A673 (cell line): Measurements from ENCODE around the gene BTF3. TPM values are rescaled to one million over a fixed set of nuclear protein-coding genes. Genes with fewer than 3 reads are reported as not detected.
"Not testable (repeated sequence)": the region's sequence is repeated elsewhere in the genome, so short reads cannot be mapped to it uniquely, and the experiment has no call there.

Source experiments
- BruUV-seq: library from RNA; stranded (reverse); fragments of 400-500 nt; replicated peaks from 2 replicates; lab custom pipeline; 2021; lab: Mats Ljungman, UMichigan
- CTCF ChIA-PET: fragments of 300-600 bp; sonication (Branson Sonifier 250); formaldehyde crosslinking; loops from one replicate; lab custom pipeline; 2022; ENCODE audit warnings: antibody characterized with exemption; lab: Charles Lee
- POLR2A ChIA-PET: fragments of 300-600 bp; sonication (Branson Sonifier 250); formaldehyde crosslinking; loops from one replicate; lab custom pipeline; 2022; ENCODE audit warnings: antibody characterized with exemption; ENCODE audit not compliant: low non-redundant PET; lab: Charles Lee
- DNase-seq: peaks from one replicate; pipeline ENCODE4 v3.0.0-alpha.2; 2015; ENCODE audit warnings: low spot score
- H3K27ac ChIP-seq: fragments of 200-600 bp; sonication (generic); 2 replicates; pipeline ENCODE4 v1.5.1; 2016; ENCODE audit warnings: mixed run types, low read depth, mild to moderate bottlenecking, mixed read lengths, antibody characterized with exemption, low read length; ENCODE audit not compliant: poor library complexity, severe bottlenecking
- H3K27me3 ChIP-seq: fragments of 200-600 bp; sonication (generic); replicated peaks from 2 replicates; pipeline ENCODE4 v1.6.1; 2017; ENCODE audit warnings: mixed run types, low read depth, mild to moderate bottlenecking, mixed read lengths, antibody characterized with exemption, low read length; ENCODE audit not compliant: insufficient read depth, poor library complexity
- H3K36me3 ChIP-seq: fragments of 200-600 bp; sonication (generic); 2 replicates; pipeline ENCODE4 v1.6.1; 2016; ENCODE audit warnings: mixed run types, mild to moderate bottlenecking, mixed read lengths, antibody characterized with exemption, low read length; ENCODE audit not compliant: insufficient read depth, poor library complexity, severe bottlenecking
- H3K4me1 ChIP-seq: fragments of 200-600 bp; sonication (generic); 2 replicates; pipeline ENCODE4 v1.6.1; 2017; ENCODE audit warnings: mixed run types, mild to moderate bottlenecking, mixed read lengths, antibody characterized with exemption, low read length; ENCODE audit not compliant: insufficient read depth, poor library complexity, severe bottlenecking
- H3K4me3 ChIP-seq: fragments of 200-600 bp; sonication (generic); 2 replicates; pipeline ENCODE4 v1.5.1; 2016; ENCODE audit warnings: low read depth, mixed run types, mild to moderate bottlenecking, mixed read lengths, low read length; ENCODE audit not compliant: poor library complexity, severe bottlenecking
- H3K9me3 ChIP-seq: fragments of 200-600 bp; sonication (generic); 2 replicates; pipeline ENCODE4 v1.6.1; 2016; ENCODE audit warnings: mixed run types, low read depth, mild to moderate bottlenecking, mixed read lengths, antibody characterized with exemption, low read length; ENCODE audit not compliant: poor library complexity, severe bottlenecking
- CTCF ChIP-seq: fragments of 300-800, 200-600 bp; sonication (generic); conservative IDR thresholded peaks from 2 replicates; pipeline ENCODE4 v1.5.1; 2017; ENCODE audit warnings: low read depth, mild to moderate bottlenecking, antibody characterized with exemption, low read length, moderate library complexity, mixed read lengths
- EZH2 ChIP-seq: fragments of 200-600 bp; sonication (generic); IDR thresholded peaks from 2 replicates; pipeline ENCODE4 v1.6.1; 2017; ENCODE audit warnings: borderline replicate concordance, low read depth, mild to moderate bottlenecking, mixed read lengths, antibody characterized with exemption, low read length; ENCODE audit not compliant: poor library complexity, severe bottlenecking
- intact Hi-C: fragments of 100-400 bp; cut with micrococcal nuclease; formaldehyde crosslinking; loops from one replicate; pipeline ENCODE4 v1.10.0; 2022; ENCODE audit not compliant: unreplicated experiment
- total RNA-seq: library from RNA; stranded (reverse); gene quantifications from 2 replicates; pipeline ENCODE4 v1.2.3, GENCODE V29; 2021

BTF3 gene
- total RNA-seq, 1 experiment from 2014 or later: 729 TPM

DNA sequence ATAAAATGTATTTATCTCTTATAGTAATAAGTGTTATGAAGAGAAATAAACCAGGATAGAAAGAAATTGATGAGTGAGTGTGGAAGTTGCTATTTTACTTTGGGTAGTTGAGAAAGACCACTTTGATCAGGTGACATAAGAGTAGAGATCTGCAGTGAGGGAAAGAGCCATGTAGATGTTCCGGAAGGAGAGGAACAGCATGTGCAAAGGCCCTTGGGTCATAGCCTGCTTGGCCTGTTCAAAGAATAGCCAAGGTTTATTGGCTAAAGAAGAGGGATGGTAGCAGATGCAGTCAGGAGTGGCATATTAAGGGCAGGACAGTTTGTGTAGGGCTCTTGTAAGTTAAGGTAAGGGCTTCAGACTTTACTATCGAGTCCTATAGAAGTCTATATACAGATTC lies 3.2 kb downstream of the BTF3 start:
- peaks cover 69% of the 10 kb centered on the region for H3K36me3 ChIP-seq

DNA sequence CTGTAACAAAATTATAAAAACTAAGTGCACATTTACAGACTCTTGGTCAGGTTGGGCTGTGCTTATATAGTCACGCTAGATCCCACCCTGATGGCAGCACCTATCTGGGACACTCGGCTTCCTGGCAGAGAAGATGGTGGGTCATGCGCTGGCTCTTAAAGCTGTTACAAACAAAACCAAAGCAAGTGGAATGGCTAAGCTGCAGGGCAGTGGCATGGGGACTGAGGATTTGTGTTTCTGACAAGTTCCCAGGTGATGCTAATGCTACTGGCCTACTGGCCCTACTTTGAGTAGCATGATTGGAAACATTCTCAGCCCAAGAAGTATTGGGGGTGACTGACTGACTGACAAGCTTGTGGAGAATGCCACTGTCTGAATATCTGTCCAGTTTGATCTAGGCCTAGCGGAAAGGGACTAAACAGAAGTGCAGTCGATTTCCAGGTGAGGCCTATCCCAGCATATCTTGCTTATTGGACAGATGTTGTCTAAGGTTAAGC lies 8.3 kb downstream of the BTF3 start:
- BruUV-seq: no TSS peak
- ChIA-PET POLR2A (no interaction called here), CTCF (no interaction called here)
- Histone ChIP-seq H3K27ac (no peak overlapping the region), H3K4me1 (no peaks in the 10 kb centered on the region), H3K27me3 (no peaks in the 10 kb centered on the region), H3K9me3 (no peaks in the 10 kb centered on the region), H3K36me3 (peaks cover 56% of the 10 kb centered on the region), H3K4me3 (no peak overlapping the region)
- intact Hi-C loops: no loop called here
- TF ChIP-seq CTCF (no peak), EZH2 (no peak)
- no peak for DNase-seq

More for the DNA sequence above, 3.2 kb downstream of the BTF3 start:
- intact Hi-C loops: no loop called here
- Histone ChIP-seq H3K27ac (no peak overlapping the region), H3K27me3 (no peaks in the 10 kb centered on the region), H3K4me3 (no peak overlapping the region), H3K9me3 (no peaks in the 10 kb centered on the region), H3K4me1 (peaks cover 29% of the 10 kb centered on the region)
- no peak for TF ChIP-seq CTCF
- TF ChIP-seq EZH2: no peak
- ChIA-PET POLR2A (interaction anchor here (0.6 to 0.7 kb wide), 2 partner anchors 8 to 1193 kb away, joined by 3 read pairs; no protein-coding TSS in a partner anchor), CTCF (no interaction called here)
- DNase-seq: no peak
- BruUV-seq: no TSS peak

DNA sequence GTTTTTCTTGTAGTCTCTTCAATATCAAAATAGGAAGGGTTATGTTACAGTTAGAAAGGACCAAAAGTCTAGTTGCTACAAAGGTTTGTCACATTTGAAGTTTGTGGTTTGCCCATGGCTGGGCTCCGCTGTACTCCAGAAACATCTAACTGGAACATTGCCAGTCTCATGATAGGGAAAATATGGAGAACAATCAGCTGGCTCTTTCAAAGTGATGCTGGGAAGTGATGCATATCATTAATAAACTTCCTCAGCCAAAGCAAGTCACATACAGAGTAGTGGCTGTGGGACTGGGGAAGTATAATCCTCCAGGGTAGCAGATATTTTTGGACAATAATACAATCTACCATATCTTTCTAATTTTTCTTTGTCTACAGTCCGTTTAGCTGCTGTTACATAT lies 8.8 kb downstream of the BTF3 start:
- no peak overlapping the region for H3K27ac ChIP-seq

DNA sequence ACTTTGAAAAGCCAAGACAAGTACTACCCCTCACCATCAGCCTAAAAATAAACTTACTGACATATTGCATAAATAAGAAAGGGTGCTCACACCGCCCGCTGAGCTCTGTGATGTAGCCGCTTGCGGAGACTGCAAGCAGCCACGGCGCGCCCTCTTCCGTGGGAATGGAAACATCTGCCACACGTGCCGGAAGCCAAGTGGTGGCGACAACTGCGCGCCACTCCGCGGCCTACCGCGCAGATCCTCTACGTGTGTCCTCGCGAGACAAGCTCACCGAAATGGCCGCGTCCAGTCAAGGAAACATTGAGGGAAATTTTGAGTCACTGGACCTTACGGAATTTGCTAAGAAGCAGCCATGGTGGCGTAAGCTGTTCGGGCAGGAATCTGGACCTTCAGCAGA lies 10.3 kb downstream of the BTF3 start:
- POLR2A ChIA-PET, BruUV-seq, intact Hi-C loops, H3K27ac ChIP-seq, CTCF ChIA-PET, DNase-seq, H3K4me3 ChIP-seq, H3K27me3 ChIP-seq, H3K9me3 ChIP-seq, H3K4me1 ChIP-seq: not testable (repeated sequence)
- peaks cover 36% of the 10 kb centered on the region for H3K36me3 ChIP-seq

More for the DNA sequence above, 8.8 kb downstream of the BTF3 start:
- intact Hi-C loops: no loop called here
- no peaks in the 10 kb centered on the region for H3K4me1 ChIP-seq
- BruUV-seq: no TSS peak
- TF ChIP-seq CTCF (no peak), EZH2 (no peak)
- H3K27me3 ChIP-seq: no peaks in the 10 kb centered on the region
- POLR2A ChIA-PET: no interaction called here
- CTCF ChIA-PET: no interaction called here
- H3K4me3 ChIP-seq: no peak overlapping the region
- H3K36me3 ChIP-seq: peaks cover 51% of the 10 kb centered on the region
- H3K9me3 ChIP-seq: no peaks in the 10 kb centered on the region
- DNase-seq: no peak
